K562 (cell line): ENCODE data around the gene POLN. TPM values are rescaled to one million over a fixed set of nuclear protein-coding genes. Genes with fewer than 3 reads are reported as not detected.

Source experiments
- ATAC-seq: fragments of 200-7000 bp; cut with Tn5 transposase; 3 replicates; pipeline ENCODE4 v1.9.1; 2020; ENCODE audit warnings: moderate library complexity
- BruUV-seq: library from RNA; stranded (reverse); fragments of 400-500 nt; replicated peaks from 2 replicates; lab custom pipeline; 2021; lab: Mats Ljungman, UMichigan
- CTCF ChIA-PET: fragments of 300-600 bp; formaldehyde crosslinking; extraction: SDS; loops from one replicate; lab custom pipeline; 2021; ENCODE audit warnings: low intra/inter-chr PET ratio; lab: Yijun Ruan, JAX
- POLR2A ChIA-PET: fragments of 300-600, 350-650 bp; sonication (Branson Sonifier 250); formaldehyde crosslinking; extraction: SDS; loops from one replicate; lab custom pipeline; 2021; ENCODE audit warnings: antibody characterized with exemption, inconsistent platforms; lab: Yijun Ruan, JAX
- DNase-seq, 4 experiments: peaks; one replicate each; pipeline versions ENCODE4 v3.0.0 to v3.0.0-alpha.2; 2011 to 2018; ENCODE audit warnings: low spot score in 3 of 4, mixed read lengths in 3 of 4; ENCODE audit errors: extremely low read depth in 1 of 4
- FAIRE-seq: peaks from 2 replicates; lab custom pipeline; 2011; peaks lifted over from hg19 to GRCh38; lab: Jason Lieb, UNC
- H2AFZ ChIP-seq: 2 replicates; pipeline ENCODE4 v1.6.0; 2011; ENCODE audit warnings: low read depth, low read length, control low read depth, inconsistent platforms
- H3K27ac ChIP-seq: fragments of 200-600 bp; 3 replicates; pipeline ENCODE4 v1.8.0; 2011; ENCODE audit warnings: low read depth, mild to moderate bottlenecking, control low read depth, inconsistent platforms, low read length, moderate library complexity, mixed read lengths; ENCODE audit errors: extremely low read depth
- H3K27me3 ChIP-seq, 2 experiments: fragments of 300-600 bp in 1 of 2; 2 replicates in 1 of 2; 3 replicates in 1 of 2; pipeline versions ENCODE4 v1.6.0 to v1.8.0; 2011; ENCODE audit warnings: inconsistent platforms in 2 of 2, low read length in 2 of 2, mild to moderate bottlenecking in 1 of 2, mixed read lengths in 1 of 2, moderate library complexity in 1 of 2; ENCODE audit not compliant: control insufficient read depth in 2 of 2, insufficient read depth in 2 of 2
- H3K36me3 ChIP-seq: fragments of 300-600 bp; 3 replicates; pipeline ENCODE4 v1.8.0; 2011; ENCODE audit warnings: mild to moderate bottlenecking, low read length, inconsistent platforms; ENCODE audit not compliant: control insufficient read depth, insufficient read depth
- H3K4me1 ChIP-seq, 2 experiments: fragments of 200-600 bp in 1 of 2; replicated peaks in 1 of 2; 2 replicates in 1 of 2; 3 replicates in 1 of 2; pipeline versions ENCODE4 v1.5.1 to v1.8.0; 2011; ENCODE audit warnings: inconsistent platforms in 2 of 2, low read length in 2 of 2, mild to moderate bottlenecking in 1 of 2, mixed read lengths in 1 of 2, moderate library complexity in 1 of 2; ENCODE audit not compliant: control insufficient read depth in 2 of 2, insufficient read depth in 2 of 2
- H3K4me2 ChIP-seq: 2 replicates; pipeline ENCODE4 v1.6.1; 2011; ENCODE audit warnings: low read length, control low read depth, inconsistent platforms, mixed read lengths; ENCODE audit not compliant: insufficient read depth
- H3K4me3 ChIP-seq: fragments of 200-600 bp; sonication (generic), shearing (Covaris generic); 2 replicates; pipeline ENCODE4 v1.5.1; 2016; ENCODE audit warnings: control low read depth, inconsistent platforms
- H3K79me2 ChIP-seq: fragments of 200-600 bp; 3 replicates; pipeline ENCODE4 v1.8.0; 2011; ENCODE audit warnings: low read length, inconsistent platforms; ENCODE audit not compliant: control insufficient read depth, insufficient read depth
- H3K9ac ChIP-seq, 2 experiments: 2 replicates each; pipeline versions ENCODE4 v1.6.0 to v1.6.1; 2011; ENCODE audit warnings: low read depth in 2 of 2, low read length in 2 of 2, control low read depth in 1 of 2, inconsistent platforms in 1 of 2, mild to moderate bottlenecking in 1 of 2, mixed read lengths in 1 of 2; ENCODE audit not compliant: insufficient read depth in 1 of 2
- H3K9me1 ChIP-seq: one replicate; pipeline ENCODE4 v1.6.0; 2011; ENCODE audit warnings: inconsistent platforms, mild to moderate bottlenecking, low read length, moderate library complexity; ENCODE audit not compliant: control insufficient read depth, insufficient read depth
- H3K9me3 ChIP-seq: replicated peaks from 2 replicates; pipeline ENCODE4 v1.5.1; 2011; ENCODE audit warnings: low read depth, low read length, inconsistent platforms; ENCODE audit not compliant: control insufficient read depth, insufficient read depth
- H4K20me1 ChIP-seq: replicated peaks from 2 replicates; pipeline ENCODE4 v1.6.1; 2011; ENCODE audit warnings: low read length, inconsistent platforms, mixed read lengths; ENCODE audit not compliant: control insufficient read depth, insufficient read depth
- MEF2A ChIP-seq: IDR thresholded peaks from 2 replicates; pipeline ENCODE4 v1.6.1; 2011; ENCODE audit warnings: low read depth, mild to moderate bottlenecking, low read length, moderate library complexity; ENCODE audit not compliant: control insufficient read depth
- NELFE ChIP-seq: IDR thresholded peaks from 2 replicates; pipeline ENCODE4 v1.6.1; 2011; ENCODE audit warnings: mild to moderate bottlenecking; ENCODE audit not compliant: insufficient read depth, insufficient read length
- RBM22 ChIP-seq: fragments of 200-400 bp; formaldehyde crosslinking; IDR thresholded peaks from 2 replicates; pipeline ENCODE4 v1.6.1; 2018; ENCODE audit warnings: low read length, low read depth; ENCODE audit not compliant: poor library complexity, severe bottlenecking
- ZNF584 ChIP-seq: fragments of 200-800 bp; sonication (Bioruptor generic); IDR thresholded peaks from 2 replicates; pipeline ENCODE4 v1.6.1; 2016; ENCODE audit warnings: low read depth, mild to moderate bottlenecking, missing genetic modification characterization, missing compliant biosample characterization
- WGBS: fragments of 100-300 bp; shearing (Covaris generic); methylation state at CpG from one replicate; pipeline ENCODE4 v1.1.6; 2016; ENCODE audit warnings: low coverage, mixed read lengths; ENCODE audit not compliant: insufficient coverage; ENCODE audit errors: missing lambda C conversion rate; 5-methylcytosine and 5-hydroxymethylcytosine counted together
- in situ Hi-C: fragments of 300-500 bp; cut with MboI; formaldehyde crosslinking; loops from 4 replicates; pipeline ENCODE4 v1.15.0; 2018; ENCODE audit warnings: inconsistent platforms, mixed read lengths
- intact Hi-C: fragments of 100-400 bp; cut with micrococcal nuclease; formaldehyde crosslinking; loops from 2 replicates; pipeline ENCODE4 v1.14.2; 2022
- polyA plus RNA-seq, 8 experiments: library from polyadenylated mRNA; depleted of rRNA in 4 of 8; stranded (reverse) in 5 of 8; unstranded in 3 of 8; fragments of >200 nt; fragmentation: Nextera tagmentation in 2 of 8; fragmentation: Illumina TruSeq in 1 of 8; extraction: Ambion mirVana in 2 of 8; extraction: Trizol in 1 of 8; gene quantifications; 2 replicates each; pipeline versions ENCODE4 v1.2.1 to v1.2.3, GENCODE V29; 2011 to 2014; ENCODE audit warnings: inconsistent platforms in 1 of 8, missing spikeins in 1 of 8
- total RNA-seq, 7 experiments: library from RNA; depleted of rRNA in 6 of 7; stranded (reverse); fragments of >200 nt in 6 of 7; fragmentation: Illumina TruSeq in 2 of 7; extraction: Trizol in 2 of 7; gene quantifications; 2 replicates each; pipeline versions ENCODE4 v1.2.1 to v1.2.3, GENCODE V29; 2011 to 2021; ENCODE audit warnings: low replicate concordance in 1 of 7

Gene POLN
- total and polyA plus RNA-seq, 9 of the 15 experiments (the other 6 are each of a cell fraction or from before 2014, with no cell fraction given): 0.08 to 0.91 (median 0.32) TPM

- FAIRE-seq (no peak), ATAC-seq (no peak), DNase-seq (no peak)
- ChIA-PET POLR2A (interaction anchor here (1.1 kb wide), 1 partner anchor 9 kb away, joined by 3 read pairs; no protein-coding TSS in a partner anchor), CTCF (no interaction called here)
- Histone ChIP-seq H2AFZ (no peak overlapping the region), H4K20me1 (no peaks in the 10 kb centered on the region), H3K4me2 (no peak overlapping the region), H3K9me1 (no peaks in the 10 kb centered on the region), H3K9me3 (no peaks in the 10 kb centered on the region), H3K36me3 (peaks cover 12% of the 10 kb centered on the region; the same call in 1 of the 3 replicates), H3K27ac (no peak overlapping the region), H3K4me1 (peaks cover 17 to 91% of the 10 kb centered on the region in 2 experiments), H3K4me3 (no peak overlapping the region), H3K27me3 (no peaks in the 10 kb centered on the region), H3K9ac (peak overlapping the region in 1 of 2 experiments; percentile 52; a peak in 1 of 4 replicates), H3K79me2 (no peaks in the 10 kb centered on the region)
- WGBS: 61% methylated on average over 15 of the region's 34 CpGs
- TF ChIP-seq NELFE (no peak), RBM22 (peak; percentile 16)
- intact Hi-C loops: no loop called here
- no TSS peak for BruUV-seq
- in situ Hi-C loops: no loop called here
Observed at GRCh38 chr4:2270341-2271165, 28.6 kb upstream of the POLN start.

- no peak for ATAC-seq
- H3K27ac ChIP-seq: no peak overlapping the region
- no peaks in the 10 kb centered on the region for H4K20me1 ChIP-seq
- no peak overlapping the region for H3K4me3 ChIP-seq
- TF ChIP-seq MEF2A: peak; percentile 73; the same call in 1 of the 2 replicates
- TF ChIP-seq ZNF584: no peak
- TF ChIP-seq, all 486 proteins: peak for 1
- FAIRE-seq (no peak), DNase-seq (no peak)
- Histone ChIP-seq H2AFZ (no peak overlapping the region), H3K79me2 (no peaks in the 10 kb centered on the region), H3K27me3 (no peaks in the 10 kb centered on the region), H3K36me3 (peaks cover 12% of the 10 kb centered on the region; the same call in 1 of the 3 replicates), H3K4me2 (no peak overlapping the region), H3K9ac (0 out of 4 replicates have a peak overlapping the region, but pooled peaks of 1 of the 2 experiments have one; percentile 53), H3K4me1 (peaks cover 17 to 93% of the 10 kb centered on the region in 2 experiments), H3K9me1 (no peaks in the 10 kb centered on the region), H3K9me3 (no peaks in the 10 kb centered on the region)
- in situ Hi-C loops: no loop called here
- intact Hi-C loops: no loop called here
- no TSS peak for BruUV-seq
- 55% methylated on average over 10 of the region's 12 CpGs for WGBS
- CTCF ChIA-PET: no interaction called here
- POLR2A ChIA-PET: interaction anchor here (1.1 kb wide), 1 partner anchor 10 kb away, joined by 3 read pairs; no protein-coding TSS in a partner anchor
Observed at GRCh38 chr4:2269618-2270163, 27.8 kb upstream of the POLN start.
